ENCODE measurements around the gene GRID1. TPM values are rescaled to one million over a fixed set of nuclear protein-coding genes. Genes with fewer than 3 reads are reported as not detected.

Gene GRID1
- total RNA-seq, 1 donor from 2014 or later = 1.1 TPM

GRCh38 chr10:86182595-86182994, 184.0 kb downstream of the GRID1 start:
- Mint-ChIP-seq H3K27ac (ENCODE audit: unreplicated experiment) (no peak overlapping the region), H3K4me1 (no peaks in the 10 kb centered on the region), H3K4me3 (no peak overlapping the region), H3K27me3 (ENCODE audit: low read depth) (peaks cover 9% of the 10 kb centered on the region), H3K36me3 (ENCODE audit: low read depth) (no peaks in the 10 kb centered on the region), H3K9me3 (no peaks in the 10 kb centered on the region)
- no peak for TF ChIP-seq CTCF (conservative IDR thresholded peaks at IDR 0.05)
- no peak for DNase-seq (ENCODE audit: low read depth, low spot score)

- H3K4me3 Mint-ChIP-seq = no peak overlapping the region
- no peaks in the 10 kb centered on the region for H3K36me3 Mint-ChIP-seq (ENCODE audit: low read depth)
- peaks cover 9% of the 10 kb centered on the region for H3K27me3 Mint-ChIP-seq (ENCODE audit: low read depth)
- no peak overlapping the region for H3K27ac Mint-ChIP-seq (ENCODE audit: unreplicated experiment)
- no peak for TF ChIP-seq CTCF (conservative IDR thresholded peaks at IDR 0.05)
- no peaks in the 10 kb centered on the region for H3K4me1 Mint-ChIP-seq
- H3K9me3 Mint-ChIP-seq = no peaks in the 10 kb centered on the region
- no peak for DNase-seq (ENCODE audit: low read depth, low spot score)
Measured at GRCh38 chr10:86182150-86182549, 184.4 kb downstream of the GRID1 start.

GRCh38 chr10:86180861-86181260, 185.7 kb downstream of the GRID1 start:
- DNase-seq (ENCODE audit: low read depth, low spot score) = no peak
- H3K27me3 Mint-ChIP-seq (ENCODE audit: low read depth) = peaks cover 2% of the 10 kb centered on the region
- no peak overlapping the region for H3K4me3 Mint-ChIP-seq
- no peaks in the 10 kb centered on the region for H3K4me1 Mint-ChIP-seq
- no peak overlapping the region for H3K27ac Mint-ChIP-seq (ENCODE audit: unreplicated experiment)
- no peak for TF ChIP-seq CTCF (conservative IDR thresholded peaks at IDR 0.05)
- no peaks in the 10 kb centered on the region for H3K9me3 Mint-ChIP-seq
- H3K36me3 Mint-ChIP-seq (ENCODE audit: low read depth) = no peaks in the 10 kb centered on the region

GRCh38 chr10:86179961-86180360, 186.6 kb downstream of the GRID1 start:
- Mint-ChIP-seq H3K36me3 (ENCODE audit: low read depth) (no peaks in the 10 kb centered on the region), H3K4me1 (no peaks in the 10 kb centered on the region), H3K9me3 (no peaks in the 10 kb centered on the region), H3K27me3 (ENCODE audit: low read depth) (peaks cover under 1% of the 10 kb centered on the region), H3K27ac (ENCODE audit: unreplicated experiment) (no peak overlapping the region), H3K4me3 (no peak overlapping the region)
- TF ChIP-seq CTCF (conservative IDR thresholded peaks at IDR 0.05) = no peak
- no peak for DNase-seq (ENCODE audit: low read depth, low spot score)

- Mint-ChIP-seq H3K36me3 (ENCODE audit: low read depth) (no peaks in the 10 kb centered on the region), H3K4me3 (no peak overlapping the region), H3K9me3 (no peaks in the 10 kb centered on the region), H3K4me1 (no peaks in the 10 kb centered on the region), H3K27ac (ENCODE audit: unreplicated experiment) (no peak overlapping the region), H3K27me3 (ENCODE audit: low read depth) (no peaks in the 10 kb centered on the region)
- no peak for TF ChIP-seq CTCF (conservative IDR thresholded peaks at IDR 0.05)
- DNase-seq (ENCODE audit: low read depth, low spot score) = no peak
Measured at GRCh38 chr10:86179153-86179524, 187.5 kb downstream of the GRID1 start.

Data from neural crest cell (in vitro differentiated cells).